ENCODE results near the gene MAST4. TPM values are rescaled to one million over a fixed set of nuclear protein-coding genes. Genes with fewer than 3 reads are reported as not detected.

Gene MAST4
- total RNA-seq, 1 donor from 2014 or later, result 22.3 TPM

GRCh38 chr5:66828548-66829357 is 232.6 kb downstream of the MAST4 start:
- Histone ChIP-seq H4K20me1 (ENCODE audit: insufficient read depth, low read length) (no peaks in the 10 kb centered on the region), H2AFZ (ENCODE audit: low read depth, low read length) (peak overlapping the region; percentile 77), H3K27me3 (ENCODE audit: insufficient read depth, low read length) (no peaks in the 10 kb centered on the region), H3K4me2 (ENCODE audit: low read length) (peak overlapping the region; percentile 89), H3K9ac (ENCODE audit: low read length) (peak overlapping the region; percentile 83), H3K79me2 (ENCODE audit: insufficient read depth, low read length) (no peaks in the 10 kb centered on the region), H3K4me1 (ENCODE audit: insufficient read depth, low read length) (peaks cover 10% of the 10 kb centered on the region), H3K9me3 (ENCODE audit: insufficient read depth, low read depth, low read length) (no peaks in the 10 kb centered on the region), H3K4me3 (ENCODE audit: insufficient read depth, low read depth, low read length) (peak overlapping the region; percentile 67), H3K27ac (ENCODE audit: low read depth, low read length) (peak overlapping the region; percentile 81), H3K36me3 (ENCODE audit: insufficient read depth, low read length) (no peaks in the 10 kb centered on the region)
- Mint-ChIP-seq H3K4me1 (ENCODE audit: low read depth, unreplicated experiment) (peaks cover 21% of the 10 kb centered on the region), H3K27me3 (ENCODE audit: low read depth, unreplicated experiment) (no peaks in the 10 kb centered on the region), H3K4me3 (ENCODE audit: unreplicated experiment) (peak overlapping the region; percentile 83), H3K36me3 (ENCODE audit: low read depth, unreplicated experiment) (no peaks in the 10 kb centered on the region), H3K9me3 (ENCODE audit: unreplicated experiment) (no peaks in the 10 kb centered on the region), H3K27ac (ENCODE audit: unreplicated experiment) (peak overlapping the region; percentile 99)
- no peak for TF ChIP-seq CTCF (IDR thresholded peaks at IDR 0.05; ENCODE audit: insufficient read depth, low read depth, low read length)
- no peak for TF ChIP-seq EZH2 (IDR thresholded peaks at IDR 0.05; ENCODE audit: insufficient read depth, low read length)
- FAIRE-seq (no peak), DNase-seq (ENCODE audit: low read depth) (peak; percentile 82)

GRCh38 chr5:66829358-66829674 is 233.1 kb downstream of the MAST4 start:
- TF ChIP-seq CTCF (IDR thresholded peaks at IDR 0.05; ENCODE audit: insufficient read depth, low read depth, low read length), result no peak
- TF ChIP-seq EZH2 (IDR thresholded peaks at IDR 0.05; ENCODE audit: insufficient read depth, low read length), result no peak
- peak overlapping the region; percentile 83 for H3K9ac ChIP-seq (ENCODE audit: low read length)
- no peaks in the 10 kb centered on the region for H3K9me3 ChIP-seq (ENCODE audit: insufficient read depth, low read depth, low read length)
- peaks cover 3% of the 10 kb centered on the region for H3K79me2 ChIP-seq (ENCODE audit: insufficient read depth, low read length)
- Mint-ChIP-seq H3K4me3 (ENCODE audit: unreplicated experiment) (peak overlapping the region; percentile 83), H3K4me1 (ENCODE audit: low read depth, unreplicated experiment) (peaks cover 21% of the 10 kb centered on the region), H3K27me3 (ENCODE audit: low read depth, unreplicated experiment) (no peaks in the 10 kb centered on the region), H3K27ac (ENCODE audit: unreplicated experiment) (peak overlapping the region; percentile 99), H3K9me3 (ENCODE audit: unreplicated experiment) (no peaks in the 10 kb centered on the region), H3K36me3 (ENCODE audit: low read depth, unreplicated experiment) (no peaks in the 10 kb centered on the region)
- DNase-seq (ENCODE audit: low read depth), result no peak
- peaks cover 10% of the 10 kb centered on the region for H3K4me1 ChIP-seq (ENCODE audit: insufficient read depth, low read length)
- peak overlapping the region; percentile 89 for H3K4me2 ChIP-seq (ENCODE audit: low read length)
- no peaks in the 10 kb centered on the region for H3K27me3 ChIP-seq (ENCODE audit: insufficient read depth, low read length)
- H3K4me3 ChIP-seq (ENCODE audit: insufficient read depth, low read depth, low read length), result peak overlapping the region; percentile 67
- H3K36me3 ChIP-seq (ENCODE audit: insufficient read depth, low read length), result no peaks in the 10 kb centered on the region
- peak overlapping the region; percentile 81 for H3K27ac ChIP-seq (ENCODE audit: low read depth, low read length)
- no peak for FAIRE-seq
- peak overlapping the region; percentile 77 for H2AFZ ChIP-seq (ENCODE audit: low read depth, low read length)
- no peaks in the 10 kb centered on the region for H4K20me1 ChIP-seq (ENCODE audit: insufficient read depth, low read length)

- Mint-ChIP-seq H3K36me3 (ENCODE audit: low read depth, unreplicated experiment) (no peaks in the 10 kb centered on the region), H3K27me3 (ENCODE audit: low read depth, unreplicated experiment) (no peaks in the 10 kb centered on the region), H3K4me1 (ENCODE audit: low read depth, unreplicated experiment) (peaks cover 21% of the 10 kb centered on the region), H3K4me3 (ENCODE audit: unreplicated experiment) (peak overlapping the region; percentile 69), H3K27ac (ENCODE audit: unreplicated experiment) (peak overlapping the region; percentile 77), H3K9me3 (ENCODE audit: unreplicated experiment) (no peaks in the 10 kb centered on the region)
- TF ChIP-seq EZH2 (IDR thresholded peaks at IDR 0.05; ENCODE audit: insufficient read depth, low read length) (no peak), CTCF (IDR thresholded peaks at IDR 0.05; ENCODE audit: insufficient read depth, low read depth, low read length) (no peak)
- peak overlapping the region; percentile 89 for H3K4me2 ChIP-seq (ENCODE audit: low read length)
- H3K27me3 ChIP-seq (ENCODE audit: insufficient read depth, low read length), result no peaks in the 10 kb centered on the region
- FAIRE-seq, result peak; percentile 50
- peak overlapping the region; percentile 83 for H3K9ac ChIP-seq (ENCODE audit: low read length)
- peak overlapping the region; percentile 81 for H3K27ac ChIP-seq (ENCODE audit: low read depth, low read length)
- peaks cover 10% of the 10 kb centered on the region for H3K4me1 ChIP-seq (ENCODE audit: insufficient read depth, low read length)
- peak; percentile 79 for DNase-seq (ENCODE audit: low read depth)
- H4K20me1 ChIP-seq (ENCODE audit: insufficient read depth, low read length), result no peaks in the 10 kb centered on the region
- H3K4me3 ChIP-seq (ENCODE audit: insufficient read depth, low read depth, low read length), result peak overlapping the region; percentile 3
- no peak overlapping the region for H2AFZ ChIP-seq (ENCODE audit: low read depth, low read length)
- H3K9me3 ChIP-seq (ENCODE audit: insufficient read depth, low read depth, low read length), result no peaks in the 10 kb centered on the region
- no peaks in the 10 kb centered on the region for H3K36me3 ChIP-seq (ENCODE audit: insufficient read depth, low read length)
- H3K79me2 ChIP-seq (ENCODE audit: insufficient read depth, low read length), result peaks cover 4% of the 10 kb centered on the region
Measured at GRCh38 chr5:66829826-66830225, 233.6 kb downstream of the MAST4 start.
